Measurements from ENCODE around the gene LILRA5. TPM values are rescaled to one million over a fixed set of nuclear protein-coding genes. Genes with fewer than 3 reads are reported as not detected.

LILRA5 gene
- total RNA-seq, 5 donors from 2014 or later (not counting 1 experiment from before 2014, with no cell fraction given), result not detected

DNA sequence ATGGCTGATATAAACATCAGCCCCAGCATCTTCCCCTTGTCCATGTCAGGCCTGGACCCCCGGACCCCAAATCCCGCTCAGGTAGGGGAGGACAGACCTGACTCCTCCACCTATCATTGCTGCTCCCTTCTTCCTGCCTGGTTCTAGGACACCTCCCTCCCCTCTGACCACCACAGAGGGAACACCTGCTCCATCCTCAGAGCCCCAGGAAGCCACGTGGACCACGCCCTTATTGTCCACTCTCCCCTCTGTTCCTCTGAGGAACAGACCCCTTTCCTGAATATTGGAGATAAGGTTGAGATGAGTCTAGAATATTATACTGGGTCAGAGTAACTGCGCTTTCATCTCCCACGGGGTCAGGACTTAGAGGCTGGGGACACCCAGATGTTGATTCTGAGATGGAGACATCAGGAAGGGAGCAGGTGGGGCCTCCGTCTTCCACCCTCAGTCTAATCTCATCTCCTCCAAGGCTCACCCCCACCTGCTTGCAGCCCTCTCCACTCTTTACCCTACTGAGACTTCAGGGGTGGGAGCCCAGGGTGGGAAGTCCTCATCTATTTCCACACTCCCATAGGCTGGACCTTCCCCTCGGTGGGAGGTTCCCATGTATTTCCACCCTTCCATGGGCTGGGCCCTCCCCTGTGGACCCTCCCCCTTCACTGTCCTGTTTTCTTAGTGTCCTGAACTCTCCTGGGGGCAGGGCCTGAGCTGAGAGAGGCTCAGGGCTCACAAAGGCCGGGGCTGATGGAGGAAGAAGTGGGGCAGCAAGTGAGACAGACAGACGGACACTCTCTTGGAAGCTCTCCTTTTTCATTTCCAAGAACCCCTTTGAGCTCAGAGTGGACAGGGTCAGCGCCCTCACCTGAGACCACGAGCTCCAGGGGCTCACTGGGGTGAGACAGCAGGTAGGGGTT lies 23.3 kb upstream of the LILRA5 start:
- Mint-ChIP-seq H3K27me3 (peaks cover 0 to 10% of the 10 kb centered on the region in 2 donors), H3K9me3 (no peaks in the 10 kb centered on the region), H3K4me1 (peaks cover 0 to 9% (median 5%) of the 10 kb centered on the region in 3 donors), H3K4me3 (no peak overlapping the region), H3K27ac (no peak overlapping the region), H3K36me3 (no peaks in the 10 kb centered on the region)
- Histone ChIP-seq H3K36me3 (ENCODE audit: control insufficient read depth in 2 of 2, extremely low read depth in 1 of 2, insufficient read depth in 1 of 2, low read length in 1 of 2) (no peaks in the 10 kb centered on the region), H3K27ac (ENCODE audit: low read length) (no peak overlapping the region), H3K9me3 (no peaks in the 10 kb centered on the region), H3K4me3 (ENCODE audit: control insufficient read depth in 1 of 2, extremely low read depth in 1 of 2, low read length in 1 of 2) (no peak overlapping the region), H3K27me3 (replicated peaks in 1 of 2; ENCODE audit: control insufficient read depth in 2 of 2, extremely low read depth in 1 of 2, insufficient read depth in 2 of 2, low read length in 1 of 2) (peaks cover 0 to 38% of the 10 kb centered on the region in 2 experiments), H3K4me1 (ENCODE audit: control insufficient read depth in 1 of 2, extremely low read depth in 1 of 2, insufficient read depth in 2 of 2, low read length in 2 of 2) (no peaks in the 10 kb centered on the region)
- ATAC-seq (replicated peaks in 1 of 4), result no peak
- no CpG with 5 or more reads among the region's 12 CpGs for WGBS (ENCODE audit: insufficient coverage)
- ChIA-PET POLR2A (no interaction called here), CTCF (no interaction called here)
- no peak for DNase-seq

- peaks cover 0 to 42% of the 10 kb centered on the region in 2 experiments for H3K27me3 ChIP-seq (replicated peaks in 1 of 2; ENCODE audit: control insufficient read depth in 2 of 2, extremely low read depth in 1 of 2, insufficient read depth in 2 of 2, low read length in 1 of 2)
- 89% methylated on average over 1 of the region's 5 CpGs for WGBS (ENCODE audit: insufficient coverage)
- H3K27ac ChIP-seq (ENCODE audit: low read length), result no peak overlapping the region
- POLR2A ChIA-PET, result no interaction called here
- no peaks in the 10 kb centered on the region for H3K9me3 Mint-ChIP-seq
- H3K9me3 ChIP-seq, result no peaks in the 10 kb centered on the region
- H3K4me3 Mint-ChIP-seq, result no peak overlapping the region
- no peaks in the 10 kb centered on the region for H3K36me3 Mint-ChIP-seq
- H3K36me3 ChIP-seq (ENCODE audit: control insufficient read depth in 2 of 2, extremely low read depth in 1 of 2, insufficient read depth in 1 of 2, low read length in 1 of 2), result no peaks in the 10 kb centered on the region
- ATAC-seq (replicated peaks in 1 of 4), result no peak
- H3K4me3 ChIP-seq (ENCODE audit: control insufficient read depth in 1 of 2, extremely low read depth in 1 of 2, low read length in 1 of 2), result no peak overlapping the region
- peaks cover 0 to 9% of the 10 kb centered on the region in 2 donors for H3K27me3 Mint-ChIP-seq
- no peak for DNase-seq
- no peaks in the 10 kb centered on the region for H3K4me1 ChIP-seq (ENCODE audit: control insufficient read depth in 1 of 2, extremely low read depth in 1 of 2, insufficient read depth in 2 of 2, low read length in 2 of 2)
- no peak overlapping the region for H3K27ac Mint-ChIP-seq
- CTCF ChIA-PET, result no interaction called here
- H3K4me1 Mint-ChIP-seq, result peaks cover 0 to 9% (median 5%) of the 10 kb centered on the region in 3 donors
Observed at GRCh38 chr19:54335164-54335563, 22.2 kb upstream of the LILRA5 start.

DNA sequence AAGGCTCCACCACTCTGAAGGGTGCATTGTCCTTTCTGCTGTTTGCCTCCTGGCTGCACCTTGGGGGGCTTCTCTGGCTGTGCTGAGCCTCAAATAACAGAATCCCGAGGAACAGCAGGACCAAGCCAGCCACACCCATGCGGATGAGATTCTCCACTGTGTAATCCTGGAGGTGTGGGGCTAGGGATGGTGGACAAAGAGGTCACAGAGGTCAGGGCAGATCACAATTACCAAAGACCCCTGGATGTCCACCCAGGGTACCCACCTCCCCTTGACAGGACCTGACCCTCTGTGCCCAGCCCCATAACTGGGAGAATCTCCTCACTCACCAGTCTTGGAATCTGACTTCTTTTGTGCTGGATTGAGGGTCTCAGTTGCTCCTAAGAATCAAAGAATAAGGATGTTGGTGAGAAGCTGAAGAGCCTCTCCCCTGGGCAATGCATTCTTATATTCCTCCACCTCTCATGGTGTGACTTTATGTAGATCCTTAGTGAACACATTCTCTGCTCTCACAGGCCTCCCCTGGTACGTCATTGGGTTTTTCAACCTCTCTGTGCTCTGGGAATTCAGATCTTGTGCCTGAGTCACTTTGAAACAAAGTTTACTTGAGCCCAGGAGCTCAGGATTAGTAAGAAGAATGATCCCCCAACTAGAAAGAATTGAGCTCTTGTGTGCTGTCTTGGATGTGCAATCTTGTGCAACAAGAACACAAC lies 20.8 kb upstream of the LILRA5 start:
- Mint-ChIP-seq H3K36me3 (no peaks in the 10 kb centered on the region), H3K9me3 (no peaks in the 10 kb centered on the region), H3K27ac (no peak overlapping the region), H3K4me3 (no peak overlapping the region), H3K4me1 (peaks cover 0 to 4% (median 2%) of the 10 kb centered on the region in 3 donors), H3K27me3 (peaks cover 0 to 2% of the 10 kb centered on the region in 2 donors)
- CTCF ChIA-PET, result no interaction called here
- H3K9me3 ChIP-seq, result no peaks in the 10 kb centered on the region
- POLR2A ChIA-PET, result interaction anchor here in 1 of 2 donors (0.6 kb wide), 1 partner anchor 12 kb away, joined by 3 read pairs; no protein-coding TSS in a partner anchor
- ATAC-seq (replicated peaks in 1 of 4), result no peak
- no peak overlapping the region for H3K27ac ChIP-seq (ENCODE audit: low read length)
- DNase-seq, result no peak
- peaks cover 0 to 31% of the 10 kb centered on the region in 2 experiments for H3K27me3 ChIP-seq (replicated peaks in 1 of 2; ENCODE audit: control insufficient read depth in 2 of 2, extremely low read depth in 1 of 2, insufficient read depth in 2 of 2, low read length in 1 of 2)
- no peak overlapping the region for H3K4me3 ChIP-seq (ENCODE audit: control insufficient read depth in 1 of 2, extremely low read depth in 1 of 2, low read length in 1 of 2)
- no peaks in the 10 kb centered on the region for H3K36me3 ChIP-seq (ENCODE audit: control insufficient read depth in 2 of 2, extremely low read depth in 1 of 2, insufficient read depth in 1 of 2, low read length in 1 of 2)
- no CpG with 5 or more reads among the region's 3 CpGs for WGBS (ENCODE audit: insufficient coverage)
- no peaks in the 10 kb centered on the region for H3K4me1 ChIP-seq (ENCODE audit: control insufficient read depth in 1 of 2, extremely low read depth in 1 of 2, insufficient read depth in 2 of 2, low read length in 2 of 2)

DNA sequence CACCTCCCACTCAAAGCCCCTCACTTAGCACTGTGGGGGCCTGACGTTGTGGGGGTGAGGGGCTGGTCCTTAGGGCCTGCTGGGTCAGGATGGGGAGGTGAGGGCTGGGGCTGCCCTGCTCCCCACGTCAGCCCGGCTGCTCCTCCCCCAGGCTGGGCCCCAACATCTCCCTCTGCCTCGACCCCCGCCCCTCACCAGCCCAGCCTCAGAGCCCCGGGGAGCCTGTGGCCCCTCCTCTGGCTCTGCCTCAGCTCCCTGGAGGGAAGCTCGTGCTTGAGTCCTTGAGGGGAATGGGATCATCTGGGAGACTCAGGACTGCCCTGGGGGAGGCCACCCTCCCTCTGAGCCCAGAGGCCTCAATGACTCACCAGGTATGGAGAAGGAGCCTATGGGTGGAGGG lies 19.2 kb upstream of the LILRA5 start:
- H3K9me3 ChIP-seq, result no peaks in the 10 kb centered on the region
- no peaks in the 10 kb centered on the region for H3K9me3 Mint-ChIP-seq
- no peaks in the 10 kb centered on the region for H3K27me3 Mint-ChIP-seq
- DNase-seq (no peak), ATAC-seq (replicated peaks in 1 of 4) (no peak)
- H3K36me3 Mint-ChIP-seq, result no peaks in the 10 kb centered on the region
- peaks cover 0 to 16% of the 10 kb centered on the region in 2 experiments for H3K27me3 ChIP-seq (replicated peaks in 1 of 2; ENCODE audit: control insufficient read depth in 2 of 2, extremely low read depth in 1 of 2, insufficient read depth in 2 of 2, low read length in 1 of 2)
- H3K4me1 Mint-ChIP-seq, result peaks cover 5 to 11% (median 10%) of the 10 kb centered on the region in 3 donors
- POLR2A ChIA-PET, result no interaction called here
- H3K4me1 ChIP-seq (ENCODE audit: control insufficient read depth in 1 of 2, extremely low read depth in 1 of 2, insufficient read depth in 2 of 2, low read length in 2 of 2), result peaks cover 0 to 2% of the 10 kb centered on the region in 2 experiments
- H3K36me3 ChIP-seq (ENCODE audit: control insufficient read depth in 2 of 2, extremely low read depth in 1 of 2, insufficient read depth in 1 of 2, low read length in 1 of 2), result no peaks in the 10 kb centered on the region
- CTCF ChIA-PET, result no interaction called here
- no peak overlapping the region for H3K27ac ChIP-seq (ENCODE audit: low read length)
- no peak overlapping the region for H3K4me3 Mint-ChIP-seq
- no peak overlapping the region for H3K27ac Mint-ChIP-seq
- WGBS (ENCODE audit: insufficient coverage), result no CpG with 5 or more reads among the region's 7 CpGs
- H3K4me3 ChIP-seq (ENCODE audit: control insufficient read depth in 1 of 2, extremely low read depth in 1 of 2, low read length in 1 of 2), result no peak overlapping the region

GRCh38 chr19:54331626-54332025 lies 18.7 kb upstream of the LILRA5 start:
- CTCF ChIA-PET, result no interaction called here

GRCh38 chr19:54329476-54330165 lies 16.7 kb upstream of the LILRA5 start:
- no peak for ATAC-seq (replicated peaks in 1 of 4)
- Mint-ChIP-seq H3K4me1 (peaks cover 14 to 24% (median 22%) of the 10 kb centered on the region in 3 donors), H3K36me3 (no peaks in the 10 kb centered on the region), H3K4me3 (no peak overlapping the region), H3K27ac (no peak overlapping the region), H3K27me3 (peaks cover 4% of the 10 kb centered on the region in 2 donors), H3K9me3 (no peaks in the 10 kb centered on the region)
- H3K27me3 ChIP-seq (replicated peaks in 1 of 2; ENCODE audit: control insufficient read depth in 2 of 2, extremely low read depth in 1 of 2, insufficient read depth in 2 of 2, low read length in 1 of 2), result peaks cover 0 to 11% of the 10 kb centered on the region in 2 experiments
- POLR2A ChIA-PET, result no interaction called here
- no peaks in the 10 kb centered on the region for H3K9me3 ChIP-seq
- no peaks in the 10 kb centered on the region for H3K36me3 ChIP-seq (ENCODE audit: control insufficient read depth in 2 of 2, extremely low read depth in 1 of 2, insufficient read depth in 1 of 2, low read length in 1 of 2)
- CTCF ChIA-PET, result interaction anchor here in 1 of 2 donors (0.6 kb wide), 1 partner anchor 728 kb away, joined by 6 read pairs; no protein-coding TSS in a partner anchor
- H3K4me3 ChIP-seq (ENCODE audit: control insufficient read depth in 1 of 2, extremely low read depth in 1 of 2, low read length in 1 of 2), result no peak overlapping the region
- 91% methylated on average over 9 of the region's 14 CpGs for WGBS (ENCODE audit: insufficient coverage)
- H3K27ac ChIP-seq (ENCODE audit: low read length), result no peak overlapping the region
- no peak for DNase-seq
- peaks cover 0 to 10% of the 10 kb centered on the region in 2 experiments for H3K4me1 ChIP-seq (ENCODE audit: control insufficient read depth in 1 of 2, extremely low read depth in 1 of 2, insufficient read depth in 2 of 2, low read length in 2 of 2)

More at GRCh38 chr19:54331626-54332025, 18.7 kb upstream of the LILRA5 start:
- DNase-seq, result no peak
- ATAC-seq (replicated peaks in 1 of 4), result no peak
- Histone ChIP-seq H3K36me3 (ENCODE audit: control insufficient read depth in 2 of 2, extremely low read depth in 1 of 2, insufficient read depth in 1 of 2, low read length in 1 of 2) (no peaks in the 10 kb centered on the region), H3K4me3 (ENCODE audit: control insufficient read depth in 1 of 2, extremely low read depth in 1 of 2, low read length in 1 of 2) (no peak overlapping the region), H3K4me1 (ENCODE audit: control insufficient read depth in 1 of 2, extremely low read depth in 1 of 2, insufficient read depth in 2 of 2, low read length in 2 of 2) (peaks cover 0 to 5% of the 10 kb centered on the region in 2 experiments), H3K9me3 (no peaks in the 10 kb centered on the region), H3K27me3 (replicated peaks in 1 of 2; ENCODE audit: control insufficient read depth in 2 of 2, extremely low read depth in 1 of 2, insufficient read depth in 2 of 2, low read length in 1 of 2) (peaks cover 0 to 14% of the 10 kb centered on the region in 2 experiments), H3K27ac (ENCODE audit: low read length) (no peak overlapping the region)
- WGBS (ENCODE audit: insufficient coverage), result 48% methylated on average over 2 of the region's 7 CpGs
- Mint-ChIP-seq H3K27ac (no peak overlapping the region), H3K27me3 (no peaks in the 10 kb centered on the region), H3K36me3 (no peaks in the 10 kb centered on the region), H3K4me3 (no peak overlapping the region), H3K4me1 (peaks cover 8 to 15% (median 14%) of the 10 kb centered on the region in 3 donors), H3K9me3 (no peaks in the 10 kb centered on the region)
- POLR2A ChIA-PET, result no interaction called here

All from T-cell (primary cell).